ENCODE measurements around the gene MAGOHB.

DNA sequence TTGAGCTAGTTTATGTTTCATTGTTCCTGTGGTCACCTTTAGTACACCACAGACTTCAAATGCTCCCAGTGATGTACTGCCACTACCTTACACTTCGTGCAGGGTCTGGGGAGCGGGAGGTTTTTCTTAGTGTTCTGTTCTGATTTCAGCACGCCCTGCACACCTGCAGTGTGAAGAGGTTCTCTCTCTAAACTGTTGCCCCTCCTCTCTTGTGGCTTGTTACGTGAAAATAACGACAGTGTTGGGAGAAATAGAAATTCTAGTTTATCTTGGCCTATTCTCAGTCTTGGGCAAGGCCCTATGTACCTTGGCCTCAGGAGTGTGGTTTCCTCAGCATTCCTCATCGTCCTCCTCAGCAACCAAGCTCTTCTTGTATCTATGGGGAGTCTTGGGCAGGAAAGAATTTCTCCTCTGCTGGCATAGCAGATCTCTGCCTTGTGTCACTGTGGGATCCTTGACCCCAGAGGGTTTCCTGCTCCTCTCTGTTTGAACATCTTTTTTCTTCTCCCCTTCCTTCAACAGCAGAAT is 59.1 kb downstream of the MAGOHB start:
- TF ChIP-seq YY1 (IDR thresholded peaks at IDR 0.05; ENCODE audit: insufficient read depth, insufficient read length) = no peak
- no peak for TF ChIP-seq ZNF274 (IDR thresholded peaks at IDR 0.05; ENCODE audit: low read depth, low read length)
- no peak for TF ChIP-seq SUZ12 (IDR thresholded peaks at IDR 0.05; ENCODE audit: extremely low read depth, insufficient read depth, insufficient read length)

All from NT2/D1 (cell line).